Upper lobe of left lung (tissue), 6 donors: Measurements from ENCODE around the gene BCKDHA. TPM values are rescaled to one million over a fixed set of nuclear protein-coding genes. Genes with fewer than 3 reads are reported as not detected.

Source experiments
- ATAC-seq, 2 donors: fragments of 200-7000 bp; cut with Tn5 transposase; one replicate each; pipeline ENCODE4 v1.9.1; 2022; ENCODE audit warnings: mild to moderate bottlenecking in 2 of 2, moderate library complexity in 2 of 2; ENCODE audit not compliant: low FRiP score in 2 of 2
- DNase-seq, 2 donors: peaks; one replicate each; pipeline ENCODE4 v3.0.0-alpha.2; 2019 to 2020
- H3K27ac ChIP-seq, 4 donors: fragments of 200-600 bp; sonication (generic); one replicate each; pipeline ENCODE4 v1.5.1; 2016 to 2019
- H3K27me3 ChIP-seq, 4 donors: fragments of 200-600 bp; sonication (generic); one replicate each; pipeline ENCODE4 v1.5.1; 2017 to 2019
- H3K36me3 ChIP-seq, 4 donors: fragments of 200-600 bp; sonication (generic); one replicate each; pipeline ENCODE4 v1.5.1; 2016 to 2019
- H3K4me1 ChIP-seq, 4 donors: fragments of 200-600 bp; sonication (generic); one replicate each; pipeline ENCODE4 v1.5.1; 2018 to 2019
- H3K4me3 ChIP-seq, 4 donors: fragments of 200-600 bp; sonication (generic); one replicate each; pipeline ENCODE4 v1.5.1; 2017 to 2019; ENCODE audit warnings: mild to moderate bottlenecking in 2 of 4, moderate library complexity in 1 of 4
- H3K9me3 ChIP-seq, 4 donors: fragments of 200-600 bp; sonication (generic); one replicate each; pipeline ENCODE4 v1.5.1; 2018 to 2019
- EP300 ChIP-seq, 4 donors: sonication (generic); formaldehyde crosslinking; IDR thresholded peaks; one replicate each; pipeline ENCODE4 v1.5.1; 2017; ENCODE audit warnings: antibody characterized with exemption in 4 of 4, control low read depth in 2 of 4
- POLR2A ChIP-seq, 4 donors: fragments of 450-650 bp; IDR thresholded peaks; one replicate each; pipeline ENCODE4 v1.5.1; 2016 to 2017; ENCODE audit warnings: antibody characterized with exemption in 4 of 4, mild to moderate bottlenecking in 2 of 4
- POLR2AphosphoS5 ChIP-seq, 2 donors: sonication (generic); formaldehyde crosslinking; IDR thresholded peaks; one replicate each; pipeline ENCODE4 v1.5.1; 2017; ENCODE audit warnings: antibody characterized with exemption in 2 of 2
- WGBS, 2 donors: methylation state at CpG; one replicate each; pipeline ENCODE4 v1.1.5; 2017 to 2018; 5-methylcytosine and 5-hydroxymethylcytosine counted together
- total RNA-seq, 6 donors: library from RNA; depleted of rRNA in 4 of 6; stranded (reverse); fragments of >200 nt in 4 of 6; gene quantifications; one replicate each; pipeline versions ENCODE4 v1.1.0 to v1.2.1, GENCODE V29; 2016 to 2021
- TF ChIP-seq, protein P1 (sequence below), 6 experiments: fragments of 450-650 bp in 4 of 6; fragments of 200-600 bp in 2 of 6; sonication (generic) in 2 of 6; IDR thresholded peaks; one replicate each; pipeline ENCODE4 v1.5.1; 2016 to 2019; ENCODE audit warnings: antibody characterized with exemption in 6 of 6
- donor health status: DM: no; HTN: no; CAD: no; lungs with moderate emphysema.
- donor health status: DM: no; HTN: yes; CAD: no; lungs with severe emphysema.

Gene BCKDHA
- total RNA-seq, 6 donors from 2014 or later = 28.4 to 71.7 (median 63.3) TPM

- Histone ChIP-seq H3K4me1 (peaks cover 45 to 70% (median 56%) of the 10 kb centered on the region in 4 donors), H3K9me3 (no peaks in the 10 kb centered on the region), H3K27me3 (no peaks in the 10 kb centered on the region), H3K27ac (peak overlapping the region in 3 of 4 donors; percentile 12 to 81 (median 60)), H3K36me3 (peaks cover 3 to 52% (median 28%) of the 10 kb centered on the region in 4 donors), H3K4me3 (no peak overlapping the region)
- WGBS, 2 donors = 94 to 100% methylated on average over 3 to 5 of the region's 5 CpGs
- ATAC-seq = no peak
- DNase-seq = no peak
- TF ChIP-seq, protein P1, sequence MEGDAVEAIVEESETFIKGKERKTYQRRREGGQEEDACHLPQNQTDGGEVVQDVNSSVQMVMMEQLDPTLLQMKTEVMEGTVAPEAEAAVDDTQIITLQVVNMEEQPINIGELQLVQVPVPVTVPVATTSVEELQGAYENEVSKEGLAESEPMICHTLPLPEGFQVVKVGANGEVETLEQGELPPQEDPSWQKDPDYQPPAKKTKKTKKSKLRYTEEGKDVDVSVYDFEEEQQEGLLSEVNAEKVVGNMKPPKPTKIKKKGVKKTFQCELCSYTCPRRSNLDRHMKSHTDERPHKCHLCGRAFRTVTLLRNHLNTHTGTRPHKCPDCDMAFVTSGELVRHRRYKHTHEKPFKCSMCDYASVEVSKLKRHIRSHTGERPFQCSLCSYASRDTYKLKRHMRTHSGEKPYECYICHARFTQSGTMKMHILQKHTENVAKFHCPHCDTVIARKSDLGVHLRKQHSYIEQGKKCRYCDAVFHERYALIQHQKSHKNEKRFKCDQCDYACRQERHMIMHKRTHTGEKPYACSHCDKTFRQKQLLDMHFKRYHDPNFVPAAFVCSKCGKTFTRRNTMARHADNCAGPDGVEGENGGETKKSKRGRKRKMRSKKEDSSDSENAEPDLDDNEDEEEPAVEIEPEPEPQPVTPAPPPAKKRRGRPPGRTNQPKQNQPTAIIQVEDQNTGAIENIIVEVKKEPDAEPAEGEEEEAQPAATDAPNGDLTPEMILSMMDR (IDR thresholded peaks at IDR 0.05) = no peak
- TF ChIP-seq POLR2AphosphoS5 (IDR thresholded peaks at IDR 0.05) (no peak), POLR2A (IDR thresholded peaks at IDR 0.05) (no peak), EP300 (IDR thresholded peaks at IDR 0.05) (no peak)
Observed at GRCh38 chr19:41412953-41413352, 15.3 kb downstream of the BCKDHA start.

- DNase-seq (peak in 1 of 2 donors; percentile 74), ATAC-seq (no peak)
- TF ChIP-seq, protein P1 (IDR thresholded peaks at IDR 0.05) = no peak
- no peak for TF ChIP-seq POLR2A (IDR thresholded peaks at IDR 0.05)
- TF ChIP-seq POLR2AphosphoS5 (IDR thresholded peaks at IDR 0.05) = peak in 1 of 2 donors; percentile 43
- TF ChIP-seq EP300 (IDR thresholded peaks at IDR 0.05) = peak in 2 of 4 donors; percentile 74 to 85
- Histone ChIP-seq H3K27ac (peak overlapping the region; percentile 9 to 81 (median 54)), H3K36me3 (peaks cover 7 to 62% (median 33%) of the 10 kb centered on the region in 4 donors), H3K4me3 (no peak overlapping the region), H3K9me3 (no peaks in the 10 kb centered on the region), H3K27me3 (no peaks in the 10 kb centered on the region), H3K4me1 (peaks cover 36 to 60% (median 47%) of the 10 kb centered on the region in 4 donors)
- 66 to 82% methylated on average over 10 of the region's 10 CpGs for WGBS, 2 donors
Observed at GRCh38 chr19:41413947-41414346, 16.3 kb downstream of the BCKDHA start.

DNA sequence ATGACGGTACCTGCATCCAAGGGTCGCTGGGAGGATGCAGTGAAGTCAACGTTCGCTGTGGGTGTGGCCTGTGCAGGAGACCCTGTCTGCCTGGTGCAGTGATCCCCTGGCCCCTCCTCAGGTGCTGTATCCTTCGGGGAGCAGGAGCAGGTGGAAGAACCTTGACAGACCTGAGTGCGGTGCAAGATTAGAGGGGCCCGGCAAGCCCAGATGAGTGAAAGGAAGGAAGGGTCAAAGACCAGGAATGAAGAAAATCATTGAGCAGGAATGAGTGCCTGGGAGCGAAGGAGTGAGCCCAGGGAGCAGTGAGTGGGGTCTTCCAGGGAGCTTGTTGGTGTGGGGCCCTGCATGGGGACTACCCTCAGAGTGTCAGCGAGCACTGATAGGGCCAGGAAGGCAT lies 16.8 kb downstream of the BCKDHA start:
- no peak for TF ChIP-seq POLR2A (IDR thresholded peaks at IDR 0.05)
- TF ChIP-seq EP300 (IDR thresholded peaks at IDR 0.05) = no peak
- TF ChIP-seq, protein P1 (IDR thresholded peaks at IDR 0.05) = no peak
- no peak for TF ChIP-seq POLR2AphosphoS5 (IDR thresholded peaks at IDR 0.05)
- Histone ChIP-seq H3K4me3 (no peak overlapping the region), H3K36me3 (peaks cover 12 to 67% (median 38%) of the 10 kb centered on the region in 4 donors), H3K27ac (peak overlapping the region; percentile 9 to 81 (median 54)), H3K4me1 (peaks cover 31 to 55% (median 43%) of the 10 kb centered on the region in 4 donors), H3K9me3 (no peaks in the 10 kb centered on the region), H3K27me3 (no peaks in the 10 kb centered on the region)
- no peak for ATAC-seq
- WGBS, 2 donors = 92% methylated on average over 9 of the region's 9 CpGs
- DNase-seq = no peak

GRCh38 chr19:41415154-41415571 lies 17.5 kb downstream of the BCKDHA start:
- H3K4me1 ChIP-seq = peaks cover 24 to 53% (median 42%) of the 10 kb centered on the region in 4 donors
- peak overlapping the region in 3 of 4 donors; percentile 48 to 81 (median 60) for H3K27ac ChIP-seq
- 68 to 85% methylated on average over 2 to 9 of the region's 9 CpGs for WGBS, 2 donors
- H3K9me3 ChIP-seq = no peaks in the 10 kb centered on the region
- peaks cover 17 to 74% (median 44%) of the 10 kb centered on the region in 4 donors for H3K36me3 ChIP-seq
- TF ChIP-seq, protein P1 (IDR thresholded peaks at IDR 0.05) = no peak
- TF ChIP-seq EP300 (IDR thresholded peaks at IDR 0.05) = no peak
- TF ChIP-seq POLR2AphosphoS5 (IDR thresholded peaks at IDR 0.05) = peak; percentile 22 to 36
- H3K27me3 ChIP-seq = no peaks in the 10 kb centered on the region
- no peak overlapping the region for H3K4me3 ChIP-seq
- DNase-seq (peak in 1 of 2 donors; percentile 68), ATAC-seq (peak in 1 of 2 donors; percentile 47)

GRCh38 chr19:41416194-41416674 lies 18.6 kb downstream of the BCKDHA start:
- peak; percentile 58 to 89 for ATAC-seq
- Histone ChIP-seq H3K4me3 (no peak overlapping the region), H3K36me3 (peaks cover 22 to 81% (median 51%) of the 10 kb centered on the region in 4 donors), H3K4me1 (peaks cover 20 to 53% (median 36%) of the 10 kb centered on the region in 4 donors), H3K27ac (peak overlapping the region in 3 of 4 donors; percentile 60 to 81 (median 63)), H3K27me3 (no peaks in the 10 kb centered on the region), H3K9me3 (no peaks in the 10 kb centered on the region)
- TF ChIP-seq, protein P1 (IDR thresholded peaks at IDR 0.05) = no peak
- TF ChIP-seq POLR2AphosphoS5 (IDR thresholded peaks at IDR 0.05) (peak; percentile 81 to 83), POLR2A (IDR thresholded peaks at IDR 0.05) (peak in 1 of 4 donors; percentile 53), EP300 (IDR thresholded peaks at IDR 0.05) (peak in 3 of 4 donors; percentile 34 to 97 (median 79))
- WGBS, 2 donors = 61 to 75% methylated on average over 12 of the region's 12 CpGs
- peak; percentile 72 to 94 for DNase-seq
